ENCODE measurements around the gene NEU1. TPM values are rescaled to one million over a fixed set of nuclear protein-coding genes. Genes with fewer than 3 reads are reported as not detected.

NEU1 gene
- total RNA-seq, 6 experiments from 2014 or later, result 35.8 to 48.6 (median 40.9) TPM

DNA sequence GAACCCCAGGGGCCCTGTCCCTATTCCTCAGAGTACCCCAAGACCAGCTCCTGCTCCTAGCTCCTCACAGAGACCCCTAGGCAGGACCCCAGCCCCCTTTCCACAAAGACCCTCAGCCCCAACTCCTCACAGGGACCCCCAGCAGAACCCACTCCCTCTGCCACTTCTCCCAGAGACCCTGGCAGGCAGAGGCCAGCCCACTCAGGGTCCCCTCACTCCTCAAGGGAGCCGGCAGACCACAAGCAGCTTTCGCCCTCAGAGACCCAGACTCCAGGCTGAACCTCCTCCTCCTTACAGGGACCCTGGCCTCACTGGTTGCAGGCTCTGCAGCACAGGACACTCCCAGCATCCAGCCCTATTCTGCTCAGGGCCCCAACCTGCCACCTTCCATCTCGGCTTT, 15.6 kb upstream of the NEU1 start:
- Mint-ChIP-seq H3K4me1 (ENCODE audit: low read depth) (peaks cover 16% of the 10 kb centered on the region), H3K4me3 (no peak overlapping the region), H3K27ac (no peak overlapping the region), H3K27me3 (ENCODE audit: insufficient read depth) (peaks cover 4% of the 10 kb centered on the region), H3K36me3 (ENCODE audit: low read depth) (peaks cover 25% of the 10 kb centered on the region), H3K9me3 (no peaks in the 10 kb centered on the region)
- TF ChIP-seq CTCF (IDR thresholded peaks at IDR 0.05), result no peak
- DNase-seq, result no peak

DNA sequence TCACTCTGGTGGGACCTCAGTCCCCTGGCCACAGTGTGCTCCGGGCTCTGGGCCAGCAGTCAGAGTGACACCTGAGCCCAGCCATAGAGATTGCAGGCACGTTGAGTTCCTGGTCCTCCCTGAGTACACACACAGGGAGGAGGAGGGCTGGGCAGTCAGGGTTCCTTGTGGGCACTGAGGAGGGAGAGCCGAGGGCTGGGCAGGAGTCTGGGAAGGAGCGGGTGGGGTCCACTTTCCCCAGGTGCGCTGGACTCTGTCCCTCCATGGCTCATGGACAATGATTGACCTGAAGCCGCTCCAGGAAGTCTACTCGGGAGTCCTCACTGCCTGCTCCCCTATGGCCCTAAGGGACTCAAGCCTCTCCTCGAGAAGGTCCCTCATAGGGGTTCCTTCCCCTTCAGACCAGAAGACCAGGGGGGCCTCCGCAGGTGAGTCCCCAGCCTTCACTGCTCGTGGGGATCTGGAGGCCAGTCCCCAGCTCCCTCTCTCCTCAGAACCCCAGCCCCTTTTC, 15.1 kb upstream of the NEU1 start:
- H3K27me3 Mint-ChIP-seq (ENCODE audit: insufficient read depth), result peaks cover 4% of the 10 kb centered on the region
- peaks cover 25% of the 10 kb centered on the region for H3K36me3 Mint-ChIP-seq (ENCODE audit: low read depth)
- no peak overlapping the region for H3K4me3 Mint-ChIP-seq
- no peaks in the 10 kb centered on the region for H3K9me3 Mint-ChIP-seq
- DNase-seq, result no peak
- H3K27ac Mint-ChIP-seq, result no peak overlapping the region
- TF ChIP-seq CTCF (IDR thresholded peaks at IDR 0.05), result no peak
- peaks cover 15% of the 10 kb centered on the region for H3K4me1 Mint-ChIP-seq (ENCODE audit: low read depth)

DNA sequence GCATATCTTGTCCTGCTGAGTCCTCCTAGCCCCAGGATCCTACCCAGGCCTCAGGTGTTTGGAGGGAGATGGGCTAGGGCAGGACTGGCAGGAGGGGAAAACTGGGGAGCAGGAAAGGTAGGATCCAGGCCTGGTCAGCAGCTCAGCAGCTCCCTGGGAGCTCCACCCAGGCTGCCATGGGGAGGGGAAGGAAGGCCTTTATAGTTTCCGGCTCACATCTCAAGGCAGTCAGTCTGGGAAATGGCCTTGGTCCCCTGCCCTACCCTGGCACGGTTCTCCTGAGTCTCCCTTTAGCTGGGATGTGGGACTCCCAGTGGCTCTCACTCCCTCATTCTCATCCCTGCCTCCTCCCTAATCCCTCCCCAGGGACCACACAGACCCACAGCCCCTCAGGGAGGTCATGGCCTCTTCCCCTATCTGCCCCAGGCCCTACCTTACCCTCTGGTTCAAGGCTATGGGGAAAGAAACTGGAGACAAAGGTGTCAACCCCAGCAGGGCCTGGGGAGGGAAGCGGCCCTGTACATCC, 14.6 kb upstream of the NEU1 start:
- H3K36me3 Mint-ChIP-seq (ENCODE audit: low read depth), result peaks cover 20% of the 10 kb centered on the region
- no peak for DNase-seq
- H3K4me3 Mint-ChIP-seq, result no peak overlapping the region
- no peaks in the 10 kb centered on the region for H3K9me3 Mint-ChIP-seq
- peaks cover 10% of the 10 kb centered on the region for H3K4me1 Mint-ChIP-seq (ENCODE audit: low read depth)
- no peak for TF ChIP-seq CTCF (IDR thresholded peaks at IDR 0.05)
- no peak overlapping the region for H3K27ac Mint-ChIP-seq
- H3K27me3 Mint-ChIP-seq (ENCODE audit: insufficient read depth), result peaks cover 4% of the 10 kb centered on the region

DNA sequence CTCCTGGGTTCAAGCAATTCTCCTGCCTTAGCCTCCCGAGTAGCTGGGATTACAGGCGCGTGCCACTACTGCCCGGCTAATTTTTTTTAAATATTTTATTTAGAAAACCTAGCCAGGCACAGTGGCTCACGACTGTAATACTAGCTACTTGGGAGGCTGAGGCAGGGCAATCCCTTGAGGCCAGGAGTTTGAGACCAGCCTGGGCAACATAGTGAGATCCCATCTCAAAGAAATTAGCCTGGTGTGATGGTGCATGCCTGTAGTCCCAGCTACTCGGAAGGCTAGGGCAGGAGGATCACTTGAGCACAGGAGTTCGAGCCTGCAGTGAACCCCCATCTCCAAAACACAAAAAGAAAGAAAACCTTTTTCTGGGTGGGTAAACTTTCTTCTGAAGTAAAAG, 13.7 kb upstream of the NEU1 start:
- no peak for TF ChIP-seq CTCF (IDR thresholded peaks at IDR 0.05)
- Mint-ChIP-seq H3K36me3 (ENCODE audit: low read depth) (peaks cover 14% of the 10 kb centered on the region), H3K27me3 (ENCODE audit: insufficient read depth) (peaks cover 4% of the 10 kb centered on the region), H3K9me3 (no peaks in the 10 kb centered on the region), H3K4me1 (ENCODE audit: low read depth) (peaks cover 9% of the 10 kb centered on the region), H3K4me3 (no peak overlapping the region), H3K27ac (no peak overlapping the region)
- no peak for DNase-seq

DNA sequence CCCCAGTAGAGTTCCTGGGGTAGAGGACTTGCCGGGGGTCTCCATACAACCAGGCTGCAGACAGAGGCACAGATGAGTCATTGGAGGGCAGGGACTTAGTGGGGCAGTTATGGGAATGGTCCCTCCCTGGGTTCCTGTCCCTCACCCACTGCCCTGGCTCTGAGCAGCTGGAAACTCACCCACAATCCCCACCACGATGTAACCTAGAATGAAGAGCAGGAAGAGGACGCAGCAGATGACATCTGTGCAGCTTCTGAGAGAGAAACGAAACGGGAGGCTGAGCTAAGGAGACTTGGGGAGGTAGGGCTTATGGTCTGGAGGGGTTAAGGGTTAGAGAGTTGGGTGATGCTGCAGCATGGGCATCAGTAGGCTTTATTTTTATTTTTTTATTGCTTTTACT, 13.3 kb upstream of the NEU1 start:
- no peak for DNase-seq
- peaks cover 13% of the 10 kb centered on the region for H3K4me1 Mint-ChIP-seq (ENCODE audit: low read depth)
- no peak for TF ChIP-seq CTCF (IDR thresholded peaks at IDR 0.05)
- no peak overlapping the region for H3K27ac Mint-ChIP-seq
- peaks cover 9% of the 10 kb centered on the region for H3K36me3 Mint-ChIP-seq (ENCODE audit: low read depth)
- peaks cover 4% of the 10 kb centered on the region for H3K27me3 Mint-ChIP-seq (ENCODE audit: insufficient read depth)
- no peaks in the 10 kb centered on the region for H3K9me3 Mint-ChIP-seq
- H3K4me3 Mint-ChIP-seq, result no peak overlapping the region

Data from HFFc6 (cell line).